Stimulated activated CD4-positive, alpha-beta T cell treated with anti-CD3 and anti-CD28 coated beads, TNF-alpha, amount 100 ng/mL, for 4 hours (primary cell): ENCODE results near the gene DPF3.
"Not testable (repeated sequence)": the region's sequence is repeated elsewhere in the genome, so short reads cannot be mapped to it uniquely, and the experiment has no call there.

Experiments
- DNase-seq, 3 experiments: peaks; one replicate each; pipeline ENCODE4 v3.0.0-alpha.2; 2020; ENCODE audit warnings: low read depth in 3 of 3

Gene DPF3

DNA sequence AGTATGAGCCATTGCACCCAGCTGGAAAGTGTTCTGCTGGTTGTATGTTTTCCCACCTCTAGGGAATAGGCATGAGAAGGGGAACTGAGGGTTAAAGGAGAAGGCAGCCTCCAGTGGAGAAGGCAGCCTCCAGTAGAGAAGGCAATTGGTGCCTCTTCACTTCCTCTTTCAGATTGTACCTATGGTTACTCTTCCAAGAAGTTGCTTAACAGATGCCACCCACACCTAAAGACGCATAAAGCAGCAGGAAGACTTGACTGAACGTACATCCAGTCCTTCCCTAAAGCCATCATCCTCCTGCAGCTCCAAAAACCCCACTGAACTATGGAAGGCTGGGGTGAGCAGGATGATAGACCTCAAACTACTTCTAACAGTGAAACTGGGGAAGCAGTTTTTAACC is 13.1 kb downstream of the DPF3 start:
- DNase-seq = no peak

- DNase-seq = no peak
These were observed 13.7 kb downstream of the DPF3 start for GRCh38 chr14:72880164-72880563.

DNA sequence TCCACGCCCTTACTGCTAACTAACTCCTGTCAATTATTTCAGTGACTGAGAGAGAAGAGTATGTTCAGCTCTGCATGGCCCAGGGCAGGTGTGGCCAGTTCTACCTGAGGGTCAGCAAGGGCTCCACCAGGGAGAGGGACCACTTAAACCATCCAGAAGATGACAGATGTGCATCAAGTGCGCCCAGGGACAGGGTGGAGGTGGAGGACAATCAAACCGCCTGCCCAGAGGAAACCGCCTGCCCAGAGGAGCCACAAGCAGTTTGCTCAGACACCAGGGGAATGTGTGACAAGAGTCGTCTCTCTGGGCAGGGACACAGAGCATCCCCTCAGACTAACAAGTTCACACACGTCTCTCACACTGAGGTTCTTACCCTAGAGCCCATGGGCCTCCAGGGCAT is 14.5 kb downstream of the DPF3 start:
- DNase-seq = no peak

GRCh38 chr14:72878746-72879145 is 15.2 kb downstream of the DPF3 start:
- no peak for DNase-seq

DNA sequence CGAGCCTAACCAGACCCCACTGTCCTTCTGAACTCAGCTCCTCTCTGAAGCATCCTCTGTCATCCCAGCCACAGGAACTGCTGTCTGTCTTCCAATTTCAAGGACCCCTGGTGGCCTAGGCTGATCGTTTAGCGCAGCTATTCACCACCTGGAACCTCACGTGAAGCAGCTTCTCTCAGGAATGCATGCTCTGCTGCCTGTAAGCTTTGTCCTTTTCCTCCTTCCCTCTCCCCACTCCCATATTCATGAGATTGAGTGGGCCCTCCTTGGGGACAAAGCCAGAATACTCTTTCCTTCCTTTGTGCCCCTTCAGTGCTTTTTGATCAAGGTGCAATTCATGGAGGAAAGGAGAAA is 17.2 kb downstream of the DPF3 start:
- no peak for DNase-seq

GRCh38 chr14:72876005-72876709 is 17.7 kb downstream of the DPF3 start:
- no peak for DNase-seq

- DNase-seq = not testable (repeated sequence)
These were observed 23.0 kb downstream of the DPF3 start for GRCh38 chr14:72870878-72871277.

DNA sequence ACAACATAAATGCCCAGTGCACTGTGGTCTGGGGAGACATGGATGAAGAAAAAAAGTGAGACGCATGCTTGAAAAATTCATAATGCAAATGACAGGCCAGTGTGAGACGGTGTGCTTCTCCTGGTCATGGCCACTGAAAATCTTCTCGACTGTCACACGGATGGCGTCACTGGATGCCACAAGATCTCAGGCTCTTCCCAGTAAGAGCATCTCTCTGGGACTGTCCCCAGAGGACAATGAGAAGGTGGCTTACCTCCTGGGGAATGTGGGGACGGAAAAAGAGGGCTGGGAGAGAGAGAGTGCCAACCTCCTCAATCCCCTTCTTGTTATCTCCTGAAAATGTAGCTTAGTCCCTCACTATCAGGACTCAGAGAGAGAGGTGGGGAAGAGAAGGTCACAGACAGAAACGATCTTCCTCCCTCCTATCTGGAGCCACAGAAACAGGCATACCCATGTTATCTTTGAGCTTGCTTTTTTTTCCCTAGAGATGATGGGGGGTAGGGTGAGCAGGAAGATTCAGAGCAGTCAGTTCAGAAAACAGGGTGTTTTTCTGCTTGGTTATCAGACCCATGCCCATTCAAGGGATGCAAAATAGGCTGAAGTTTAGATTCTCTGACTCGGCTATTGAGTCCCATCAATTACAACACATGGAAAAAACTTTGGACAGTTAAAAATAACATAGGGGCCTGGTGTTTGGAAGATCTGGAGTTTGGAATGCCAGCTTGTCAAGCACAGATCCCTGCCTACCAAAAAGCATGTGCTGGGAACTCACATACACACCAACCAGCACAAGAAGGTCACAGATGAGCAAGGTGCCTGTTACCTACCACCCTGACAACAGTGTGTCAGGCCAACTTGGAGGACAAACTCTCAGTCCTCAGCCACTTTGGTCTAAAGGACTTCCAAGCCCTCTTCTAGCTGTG is 24.2 kb downstream of the DPF3 start:
- no peak for DNase-seq

- no peak for DNase-seq
These were observed 25.4 kb downstream of the DPF3 start for GRCh38 chr14:72868500-72868899.

DNA sequence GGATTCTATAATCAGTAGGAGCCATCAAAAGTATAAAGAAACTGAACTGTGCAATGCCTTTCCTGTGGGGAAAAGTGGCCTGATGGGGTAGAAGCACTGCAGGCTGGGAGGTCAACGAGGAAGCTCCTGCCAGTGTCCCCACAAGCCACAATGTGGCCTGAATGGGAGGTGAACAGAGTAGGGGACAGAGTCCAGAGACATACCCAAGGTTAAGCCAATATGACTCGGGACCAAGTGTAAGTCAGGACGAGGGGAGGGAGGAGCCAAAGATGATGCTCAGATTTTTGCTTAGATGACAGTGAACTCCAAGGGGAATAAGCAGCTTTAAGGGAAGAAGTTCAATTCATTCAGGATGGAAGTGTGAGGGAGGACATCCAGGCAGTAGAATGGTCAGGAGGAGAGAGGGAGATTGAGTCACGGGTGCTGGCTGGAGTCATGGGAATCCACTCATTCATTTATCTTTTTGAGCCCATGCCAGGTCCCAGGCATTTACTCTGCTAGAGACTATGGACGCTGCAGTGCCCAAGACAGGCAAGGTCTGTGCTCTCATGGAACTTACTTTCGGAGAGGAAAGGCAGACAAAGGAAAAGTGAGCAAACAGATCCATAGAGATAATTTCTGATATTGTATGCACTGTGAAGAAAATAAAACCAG is 29.1 kb downstream of the DPF3 start:
- DNase-seq = no peak

DNA sequence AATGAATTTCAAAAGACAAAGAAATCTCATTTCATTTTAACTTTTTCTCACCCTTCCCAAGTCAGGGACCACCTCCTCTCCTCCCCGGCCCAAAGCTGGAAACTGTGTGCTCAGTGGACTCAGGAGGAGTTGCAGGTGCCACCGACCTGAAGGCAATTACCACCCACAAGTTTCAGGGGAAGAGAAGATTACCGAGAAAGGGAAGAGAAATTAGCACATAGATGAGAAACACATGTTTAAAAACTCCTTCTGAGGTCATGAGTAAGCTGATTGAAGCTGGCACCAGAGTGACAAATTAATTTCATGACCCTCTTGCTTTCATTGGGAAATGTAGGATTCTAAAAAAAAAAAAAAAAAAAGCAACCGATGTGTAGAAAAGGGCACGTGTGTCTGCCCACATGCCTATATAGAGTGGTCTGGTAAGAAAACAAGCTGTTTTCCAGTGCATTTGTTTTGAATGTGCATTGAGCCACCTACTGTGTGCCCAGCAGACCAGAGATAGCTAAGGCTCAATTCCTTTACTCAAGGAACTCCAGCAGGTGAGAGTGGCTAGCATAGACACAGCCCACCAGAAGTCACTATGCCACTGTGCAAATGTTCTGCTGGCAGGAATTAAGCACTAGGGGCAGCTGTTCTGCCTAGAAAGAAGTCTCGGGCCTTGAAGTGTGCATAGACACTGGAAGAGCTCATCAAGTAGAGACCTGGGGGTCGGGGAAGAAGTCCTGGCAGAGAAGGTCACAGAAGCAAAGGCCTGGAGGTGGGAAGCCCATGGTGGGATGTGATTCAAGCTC is 30.5 kb downstream of the DPF3 start:
- no peak for DNase-seq

- DNase-seq = no peak
These were observed 37.2 kb downstream of the DPF3 start for GRCh38 chr14:72856530-72857266.

DNA sequence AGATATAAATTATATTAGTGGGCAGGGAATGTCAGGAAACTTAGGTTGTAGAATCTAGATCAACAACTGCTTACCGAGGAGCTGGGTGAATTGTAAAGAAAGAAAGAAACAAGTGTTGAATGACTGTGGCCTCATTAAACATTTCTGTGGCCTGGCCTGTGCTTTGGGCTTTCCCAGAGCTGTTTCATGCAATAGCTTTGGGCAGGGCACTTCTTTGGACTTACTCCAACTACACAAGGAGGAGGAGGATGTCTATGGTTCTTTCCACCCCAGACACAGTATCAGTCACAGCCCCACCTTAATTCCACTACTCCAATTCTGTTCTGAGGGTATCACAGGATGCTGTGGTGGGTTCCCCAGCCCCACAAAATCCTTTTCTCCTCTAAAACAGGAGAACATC is 38.0 kb downstream of the DPF3 start:
- no peak for DNase-seq

DNA sequence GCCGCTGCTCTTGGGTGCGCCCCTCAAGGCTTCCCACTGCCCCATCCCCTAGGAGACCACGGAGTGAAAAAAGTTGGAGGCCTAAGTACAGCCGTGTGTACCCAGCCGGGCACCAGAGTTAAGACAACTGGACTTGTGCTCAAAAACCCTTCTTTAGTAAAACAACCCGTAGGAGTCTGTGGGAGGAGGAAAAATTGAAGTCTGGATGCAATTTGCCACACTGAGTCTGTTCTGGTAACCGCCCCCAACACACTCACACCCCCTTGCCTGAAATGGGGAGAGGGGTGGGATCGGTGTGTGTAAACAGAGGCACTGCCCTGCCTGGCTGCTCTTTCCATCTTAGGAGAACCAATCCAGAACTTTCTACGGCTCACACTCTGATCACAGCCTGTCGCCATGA is 41.7 kb downstream of the DPF3 start:
- no peak for DNase-seq

DNA sequence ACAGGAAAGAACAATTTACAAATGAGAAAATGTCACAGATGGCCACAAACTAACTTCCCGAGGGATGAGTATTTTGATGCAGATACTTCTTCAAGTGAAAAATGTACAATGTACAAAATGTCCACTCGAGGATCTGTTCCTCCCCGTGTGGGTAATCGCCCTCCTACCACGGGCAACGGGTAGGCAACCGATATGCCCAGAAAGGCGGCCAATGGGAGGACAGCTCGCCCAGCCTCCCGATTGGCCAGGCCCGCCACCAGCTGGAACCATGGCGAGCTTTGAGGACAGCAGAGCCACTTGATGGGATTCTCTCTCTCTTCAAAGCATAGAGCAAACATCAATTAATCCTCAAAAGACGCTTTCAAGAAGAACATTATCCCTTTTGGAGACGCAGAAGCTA is 42.3 kb downstream of the DPF3 start:
- DNase-seq = no peak

GRCh38 chr14:72850360-72850759 is 43.5 kb downstream of the DPF3 start:
- no peak for DNase-seq

GRCh38 chr14:72849222-72849621 is 44.7 kb downstream of the DPF3 start:
- DNase-seq = no peak

DNA sequence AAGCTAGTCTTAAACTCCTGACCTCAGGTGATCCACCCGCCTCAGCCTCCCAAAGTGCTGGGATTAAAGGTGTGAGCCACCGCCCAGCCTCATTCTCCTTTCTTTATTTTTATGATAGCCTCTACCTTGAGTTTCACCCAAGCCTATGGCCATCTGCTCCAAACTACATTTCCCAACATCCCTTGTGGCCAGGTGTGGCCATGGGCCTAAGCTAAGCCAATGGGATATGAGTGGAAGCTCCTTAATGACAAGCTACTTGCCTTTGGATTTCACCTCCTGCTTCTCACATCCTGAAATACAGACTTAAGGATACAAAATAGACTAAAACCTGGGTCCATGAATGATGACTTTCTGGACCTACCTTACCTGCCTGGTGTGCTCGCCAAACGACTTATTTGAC is 46.2 kb downstream of the DPF3 start:
- no peak for DNase-seq

GRCh38 chr14:72845683-72846082 is 48.2 kb downstream of the DPF3 start:
- DNase-seq = no peak

GRCh38 chr14:72845196-72845595 is 48.7 kb downstream of the DPF3 start:
- no peak for DNase-seq

- no peak for DNase-seq
These were observed 49.4 kb downstream of the DPF3 start for GRCh38 chr14:72844524-72844923.
